Head of caudate nucleus (tissue), 42 donors: ENCODE results near the gene HPS6.

Experiments used
- DNase-seq, 42 donors: peaks; one replicate each; pipeline versions ENCODE4 v3.0.0 to v3.0.0-alpha.2; 2020 to 2021; ENCODE audit warnings: mixed read lengths in 7 of 42
- intact Hi-C: fragments of 100-400 bp; cut with DNase I; formaldehyde crosslinking; loops from one replicate; pipeline ENCODE4 v1.15.0; 2022

The HPS6 gene

DNA sequence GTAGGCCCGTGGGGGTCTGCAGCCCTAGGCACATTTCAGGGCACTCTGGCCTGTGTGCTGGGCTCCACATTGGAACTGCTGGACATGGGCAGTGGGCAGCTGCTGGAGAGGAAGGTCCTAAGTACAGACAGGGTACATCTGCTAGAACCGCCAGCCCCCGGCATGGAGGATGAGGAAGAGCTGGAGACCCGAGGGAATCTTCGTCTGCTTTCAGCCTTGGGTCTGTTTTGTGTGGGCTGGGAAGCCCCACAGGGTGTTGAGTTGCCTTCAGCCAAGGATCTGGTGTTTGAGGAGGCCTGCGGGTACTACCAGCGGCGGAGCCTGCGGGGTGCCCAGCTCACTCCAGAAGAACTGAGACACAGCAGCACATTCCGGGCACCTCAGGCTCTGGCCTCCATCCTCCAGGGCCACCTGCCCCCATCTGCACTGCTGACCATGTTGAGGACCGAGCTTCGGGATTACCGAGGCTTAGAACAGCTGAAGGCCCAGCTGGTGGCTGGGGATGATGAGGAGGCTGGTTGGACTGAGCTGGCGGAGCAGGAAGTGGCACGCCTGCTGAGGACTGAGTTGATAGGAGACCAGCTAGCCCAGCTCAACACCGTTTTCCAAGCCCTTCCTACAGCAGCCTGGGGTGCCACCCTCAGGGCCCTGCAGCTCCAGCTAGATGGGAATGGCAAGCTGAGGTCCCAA lies 1.4 kb downstream of the HPS6 start:
- intact Hi-C loops: loop anchor here (2.0 kb wide), 1 partner anchor 52 kb away; no protein-coding TSS in a partner anchor
- no peak for DNase-seq

DNA sequence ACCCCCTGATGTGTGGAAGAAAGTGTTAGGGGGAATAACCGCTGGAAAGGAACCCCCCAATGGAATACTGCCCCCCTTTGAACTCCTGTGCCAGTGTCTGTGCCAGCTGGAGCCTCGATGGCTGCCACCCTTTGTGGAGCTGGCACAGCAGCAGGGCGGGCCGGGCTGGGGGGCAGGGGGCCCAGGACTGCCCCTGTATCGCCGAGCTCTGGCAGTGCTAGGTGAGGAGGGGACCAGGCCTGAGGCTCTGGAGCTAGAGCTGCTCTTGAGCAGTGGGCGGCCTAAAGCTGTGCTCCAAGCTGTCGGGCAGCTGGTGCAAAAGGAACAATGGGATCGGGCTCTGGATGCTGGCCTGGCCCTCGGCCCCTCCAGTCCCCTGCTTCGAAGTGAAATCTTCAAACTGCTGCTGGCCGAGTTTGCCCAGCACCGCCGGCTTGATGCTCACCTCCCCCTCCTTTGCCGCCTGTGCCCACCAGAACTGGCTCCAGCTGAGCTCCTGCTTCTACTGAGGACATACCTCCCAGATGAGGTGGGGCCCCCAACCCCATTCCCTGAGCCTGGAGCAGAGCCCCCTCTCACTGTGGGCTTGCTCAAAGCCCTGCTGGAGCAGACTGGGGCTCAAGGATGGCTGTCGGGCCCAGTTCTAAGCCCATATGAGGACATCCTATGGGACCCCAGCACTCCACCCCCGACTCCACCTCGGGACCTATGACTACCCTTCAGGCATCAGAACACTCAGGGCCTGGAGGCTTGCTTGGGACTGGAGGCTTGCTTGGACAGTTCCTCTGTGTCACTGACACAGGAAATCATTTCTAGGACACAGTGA lies 2.2 kb downstream of the HPS6 start:
- intact Hi-C loops: loop anchor here (2.0 kb wide), 1 partner anchor 51 kb away; no protein-coding TSS in a partner anchor
- no peak for DNase-seq

DNA sequence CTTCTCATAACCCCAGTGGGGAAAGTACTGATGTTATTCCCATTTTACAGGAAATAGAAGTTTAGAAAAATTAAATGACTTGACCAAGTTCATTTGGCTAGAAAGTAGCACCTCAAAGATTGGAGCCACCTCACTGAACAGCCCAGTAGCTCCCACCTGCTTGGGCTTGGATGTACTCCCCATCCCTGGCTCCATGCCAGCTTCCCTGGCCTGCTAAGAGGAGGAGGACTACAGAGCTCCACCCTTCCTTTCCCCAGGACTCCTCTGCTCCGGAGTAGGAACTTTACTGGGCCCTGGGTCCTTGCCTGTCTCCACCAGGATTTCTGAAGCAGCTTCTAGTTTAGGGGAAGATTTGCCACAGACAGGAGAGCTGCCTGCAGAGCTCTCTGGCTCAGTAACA lies 3.1 kb downstream of the HPS6 start:
- intact Hi-C loops: no loop called here
- DNase-seq: no peak

- no peak for DNase-seq
- intact Hi-C loops: no loop called here
These were observed 3.9 kb downstream of the HPS6 start for GRCh38 chr10:102069071-102069470.

DNA sequence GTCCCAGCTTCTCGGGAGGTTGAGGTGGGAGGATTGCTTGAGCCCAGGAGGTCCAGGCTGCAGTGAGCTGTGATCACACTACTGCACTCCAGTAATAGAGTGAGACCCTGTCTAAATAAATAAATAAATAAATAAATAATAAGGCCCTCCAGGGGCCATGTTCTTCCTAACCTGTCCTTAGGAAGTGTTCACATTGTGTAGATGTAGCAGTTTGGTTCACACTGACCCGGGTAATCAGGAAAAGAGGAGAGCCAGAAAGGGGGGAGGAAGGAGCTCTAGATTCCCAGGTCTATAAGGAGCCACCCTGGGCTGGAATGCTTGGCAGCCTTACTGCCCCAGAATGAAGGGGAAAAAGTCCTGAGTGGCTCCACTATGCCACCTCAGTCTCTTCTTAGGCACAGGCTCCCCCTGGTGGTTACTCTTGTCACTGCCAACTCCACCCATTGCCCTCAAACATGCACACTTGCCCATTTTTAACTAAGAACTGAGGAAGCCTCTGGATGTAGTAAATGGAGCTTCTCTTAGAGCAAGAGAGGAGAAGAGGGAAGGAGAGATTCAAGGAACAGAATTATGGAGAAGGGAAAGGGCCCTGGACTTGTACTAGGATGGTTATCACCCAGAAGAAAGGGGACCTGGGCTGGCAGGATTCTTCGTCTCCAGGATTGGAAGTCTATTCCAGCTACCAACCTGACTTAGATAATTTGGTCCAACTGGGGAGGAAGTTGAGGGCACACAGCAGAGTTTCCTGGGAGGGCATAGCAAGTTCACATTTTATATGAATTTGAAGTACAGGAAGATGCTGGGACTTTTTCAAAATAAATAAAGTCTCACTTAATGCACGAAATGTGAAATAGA lies 7.8 kb downstream of the HPS6 start:
- intact Hi-C loops: no loop called here

GRCh38 chr10:102083541-102083940 lies 18.4 kb downstream of the HPS6 start:
- no peak for DNase-seq
- intact Hi-C loops: no loop called here

More for the DNA sequence above, 7.8 kb downstream of the HPS6 start:
- DNase-seq: peak; percentile 54 to 96 (median 89)

DNA sequence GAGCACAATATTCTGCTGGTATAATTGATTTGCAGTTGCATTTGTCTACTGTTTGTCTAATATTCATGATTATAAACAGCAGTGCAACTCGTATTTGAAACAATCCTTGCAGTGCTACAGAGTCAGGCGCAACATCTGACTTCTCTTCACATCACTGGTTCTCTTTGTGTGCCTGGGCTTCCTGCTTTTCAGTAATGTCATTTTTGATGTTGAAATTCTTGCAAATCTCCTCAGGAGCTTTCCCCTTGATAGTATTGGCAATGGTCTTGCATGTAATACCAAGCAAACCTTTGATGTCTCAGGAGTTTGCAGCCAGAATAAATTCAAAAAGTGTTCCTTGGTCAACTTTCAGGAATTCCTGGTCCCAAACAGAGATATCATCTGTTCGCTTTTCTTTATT lies 20.2 kb downstream of the HPS6 start:
- no peak for DNase-seq
- intact Hi-C loops: no loop called here

DNA sequence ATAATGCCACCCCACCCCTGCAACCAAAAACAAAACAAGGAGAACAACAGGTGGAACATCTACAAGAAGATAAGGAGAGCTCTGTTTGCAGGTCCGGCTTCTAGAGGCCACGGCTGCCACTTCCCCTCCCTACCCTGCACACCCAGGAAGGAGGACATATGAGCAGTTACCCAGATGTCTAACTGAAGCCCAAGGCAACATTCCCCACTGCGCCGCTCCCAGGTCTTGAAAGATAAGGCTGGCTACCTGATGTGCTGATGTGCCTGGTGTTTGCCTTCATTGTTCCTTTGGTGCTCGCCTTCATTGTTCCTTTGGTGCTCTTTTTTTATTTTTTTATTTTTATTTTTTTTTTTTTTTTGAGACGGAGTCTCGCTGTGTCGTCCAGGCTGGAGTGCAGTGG lies 21.0 kb downstream of the HPS6 start:
- intact Hi-C loops: no loop called here
- DNase-seq: no peak

DNA sequence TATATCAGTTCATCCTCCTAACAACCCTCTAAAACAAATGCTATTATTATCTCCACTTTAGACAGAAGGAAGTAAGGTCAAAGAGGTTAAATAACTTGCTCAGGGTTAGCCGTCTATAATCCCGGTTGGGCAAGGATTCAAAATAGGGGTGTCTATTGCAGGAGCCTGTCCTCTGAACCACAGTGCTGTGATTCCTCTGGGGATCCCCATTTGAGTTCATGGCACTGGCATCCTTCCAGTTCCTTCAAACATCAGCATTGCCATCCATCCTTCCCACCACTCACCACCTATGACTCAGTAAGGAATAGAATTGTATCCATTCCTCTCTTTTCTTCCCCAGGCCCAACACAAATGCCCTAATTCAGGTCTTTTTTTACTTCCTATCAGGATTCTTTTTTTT lies 25.6 kb downstream of the HPS6 start:
- DNase-seq: no peak
- intact Hi-C loops: no loop called here

GRCh38 chr10:102096449-102096848 lies 31.3 kb downstream of the HPS6 start:
- intact Hi-C loops: no loop called here
- no peak for DNase-seq

DNA sequence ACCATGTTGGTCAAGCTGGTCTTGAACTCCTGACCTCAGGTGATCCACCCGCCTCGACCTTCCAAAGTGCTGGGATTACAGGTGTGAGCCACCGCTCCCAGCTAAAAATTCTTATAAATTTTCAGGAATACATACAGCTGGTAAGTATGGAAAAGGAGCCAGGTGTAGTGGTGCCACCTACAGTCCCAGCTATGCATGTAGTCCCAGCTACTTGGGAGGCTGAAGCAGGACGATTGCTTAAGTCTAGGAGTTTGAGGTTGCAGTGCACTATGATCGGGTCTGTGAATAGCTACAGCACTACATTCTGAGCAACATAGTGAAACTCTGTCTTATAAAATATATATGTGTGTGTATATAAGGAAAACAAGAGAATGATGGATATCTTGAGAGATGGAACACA lies 36.0 kb downstream of the HPS6 start:
- DNase-seq: peak in 1 of 42 donors; percentile 21
- intact Hi-C loops: no loop called here

DNA sequence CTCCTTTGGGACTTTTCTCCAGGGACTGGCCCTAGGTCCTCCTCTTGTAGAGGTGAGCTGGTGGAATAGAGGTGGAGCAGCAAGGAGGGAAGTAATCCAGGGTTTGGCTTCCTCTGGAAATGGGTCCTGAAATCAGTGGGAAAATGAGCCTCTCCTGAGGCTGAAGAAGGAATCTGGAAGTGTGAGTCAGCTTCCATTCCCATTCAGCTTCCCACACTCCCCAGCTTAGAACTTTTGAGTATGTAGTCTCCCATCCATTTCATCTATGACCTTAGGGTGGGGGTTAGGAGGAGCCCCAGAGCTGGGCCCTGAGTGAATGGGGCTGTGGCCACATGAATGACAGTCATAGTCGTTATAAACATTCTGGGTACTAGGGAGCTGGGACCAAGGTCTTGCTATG lies 37.3 kb downstream of the HPS6 start:
- intact Hi-C loops: no loop called here
- DNase-seq: no peak

- intact Hi-C loops: no loop called here
- no peak for DNase-seq
These were observed 41.8 kb downstream of the HPS6 start for GRCh38 chr10:102106998-102107397.

GRCh38 chr10:102109166-102110116 lies 44.3 kb downstream of the HPS6 start:
- intact Hi-C loops: no loop called here
- DNase-seq: peak; percentile 50 to 94 (median 78)

DNA sequence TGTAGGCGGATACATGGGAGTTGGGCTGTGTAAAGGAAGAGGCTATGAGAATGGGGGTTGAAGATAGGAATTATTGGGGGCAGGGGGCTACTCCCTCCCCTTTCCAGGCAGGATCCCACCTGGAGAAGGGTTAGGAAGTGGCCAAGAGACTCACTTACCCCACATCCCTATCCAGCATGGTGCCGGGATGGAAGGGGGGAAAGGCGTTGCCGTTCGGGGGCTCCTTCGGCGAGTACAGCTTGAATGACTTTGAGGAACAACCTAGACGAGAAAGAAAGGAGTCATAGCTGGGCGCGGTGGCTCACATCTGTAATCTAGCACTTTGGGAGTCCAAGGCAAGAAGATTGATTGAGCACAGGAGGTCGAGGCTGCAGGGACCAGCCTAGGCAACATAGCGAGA lies 46.1 kb downstream of the HPS6 start:
- DNase-seq: no peak
- intact Hi-C loops: no loop called here

DNA sequence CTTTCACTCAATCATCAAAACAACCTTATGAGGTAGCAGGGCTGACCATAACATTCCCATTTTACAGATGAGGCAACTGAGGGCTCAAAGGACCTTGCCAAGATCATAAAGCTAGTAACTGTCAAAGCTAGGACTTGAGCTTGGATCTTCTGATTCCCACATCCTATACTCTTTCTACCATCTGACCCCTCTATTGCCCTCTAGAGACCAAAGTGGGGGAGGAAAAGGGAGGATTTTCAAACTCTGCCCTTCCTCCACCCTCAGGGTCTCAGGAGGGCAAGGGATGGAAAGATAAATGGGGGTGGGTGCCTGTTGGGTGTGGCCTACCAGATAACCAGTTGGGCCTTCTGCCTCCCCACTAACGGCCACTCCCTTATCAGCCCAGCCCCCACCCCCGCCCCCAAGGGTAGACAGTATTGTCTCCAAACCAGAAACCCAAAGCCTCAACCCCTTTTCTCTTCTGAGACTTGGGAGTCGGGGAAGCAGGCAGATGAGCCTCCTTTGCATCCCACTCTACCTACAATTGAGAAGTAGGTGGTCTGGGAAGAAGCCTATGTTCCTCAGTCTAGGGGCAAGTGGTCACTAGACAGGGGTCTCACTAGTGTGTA lies 47.2 kb downstream of the HPS6 start:
- intact Hi-C loops: no loop called here
- no peak for DNase-seq

DNA sequence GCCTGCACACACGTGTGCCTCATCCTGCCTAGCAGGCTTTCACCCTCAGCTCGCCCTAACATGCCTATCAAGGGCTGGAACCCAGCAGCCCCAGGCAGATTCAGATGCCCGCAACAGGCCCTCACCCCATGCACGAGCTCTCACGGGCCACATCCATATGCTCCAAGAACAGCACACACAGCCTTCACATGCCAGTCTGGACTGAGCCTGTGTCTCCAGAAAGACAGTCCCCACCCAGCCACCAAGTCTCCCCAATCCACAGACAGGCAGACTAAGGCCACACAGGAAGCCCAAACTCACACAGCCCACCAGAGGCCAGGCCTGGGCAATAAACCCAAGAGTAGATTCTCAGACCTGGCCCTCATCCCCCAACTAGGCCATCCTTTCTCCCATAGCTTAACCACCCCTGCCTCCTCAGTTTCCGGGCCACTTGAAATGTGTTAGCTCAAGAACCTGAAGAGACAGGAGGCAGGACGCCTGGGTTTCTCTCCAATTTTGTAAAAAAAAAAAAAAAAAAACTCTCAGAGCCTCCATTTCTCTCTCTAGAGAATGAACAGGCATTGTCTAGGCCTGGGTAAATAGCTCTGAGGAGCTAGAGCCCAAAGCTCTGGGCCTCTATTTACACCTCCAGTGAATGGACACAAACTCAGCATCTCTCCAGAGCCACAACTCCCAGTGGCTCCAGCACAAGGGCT lies 48.3 kb downstream of the HPS6 start:
- intact Hi-C loops: no loop called here
- DNase-seq: no peak
